ENCODE data around the gene ARSA. TPM values are rescaled to one million over a fixed set of nuclear protein-coding genes. Genes with fewer than 3 reads are reported as not detected.

The ARSA gene
- total and polyA plus RNA-seq, 2 donors (not counting 3 experiments of a cell fraction or from before 2014, with no cell fraction given), result 22.3 to 33.6 TPM

DNA sequence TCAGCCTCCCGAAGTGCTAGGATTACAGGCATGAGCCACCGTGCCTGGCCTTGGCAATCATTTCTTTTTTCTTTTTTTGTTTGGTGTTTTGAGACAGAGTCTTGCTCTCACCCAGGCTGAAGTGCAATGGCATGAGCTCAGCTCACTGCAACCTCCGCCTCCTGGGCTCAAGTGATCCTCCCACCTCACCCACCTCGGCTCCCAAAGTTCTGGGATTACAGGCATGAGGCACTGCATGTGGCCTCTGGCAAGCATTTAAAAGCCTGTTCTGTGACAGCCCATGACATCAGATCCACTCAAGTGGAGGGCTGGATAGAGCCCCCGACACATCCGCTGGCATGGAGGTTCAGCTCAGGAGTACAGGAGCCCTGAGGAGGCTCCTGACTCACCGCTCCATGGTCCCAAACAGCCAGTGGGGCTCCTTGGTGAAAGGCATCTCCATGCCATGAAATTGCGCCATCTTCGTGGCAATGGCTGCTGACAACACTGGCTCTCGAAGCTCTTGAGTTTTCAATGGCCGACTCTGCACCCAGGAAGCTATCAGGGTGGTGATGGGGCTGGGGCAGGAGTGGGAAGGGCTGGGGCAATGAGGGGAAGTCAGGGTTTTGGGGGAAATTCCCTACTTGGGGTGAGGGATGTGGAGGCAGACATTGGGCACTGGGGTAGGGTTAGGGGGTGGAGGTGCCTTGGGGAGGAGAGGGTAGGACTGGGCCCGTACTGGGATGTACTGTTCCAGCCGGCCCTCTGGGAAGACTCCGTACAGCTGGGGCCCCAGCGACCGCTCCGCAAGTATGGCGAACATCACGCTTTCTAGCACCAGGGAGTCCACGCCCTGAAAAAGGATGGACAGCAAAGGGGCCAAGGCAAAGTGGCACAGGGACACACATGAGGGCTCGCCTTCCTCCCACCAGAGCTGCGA lies 46.7 kb downstream of the ARSA start:
- dilution Hi-C loops (cut with MboI; ENCODE audit: extremely low pct_ligation_motif_present, low sequenced_read_pairs), result no loop called here
- Histone ChIP-seq H4K20me1 (replicated peaks; ENCODE audit: control insufficient read depth, extremely low read depth, insufficient read depth, low read length) (no peaks in the 10 kb centered on the region), H3K9me1 (replicated peaks; ENCODE audit: control insufficient read depth, extremely low read depth, insufficient read depth, low read length) (no peaks in the 10 kb centered on the region), H3K4me1 (ENCODE audit: control insufficient read depth, extremely low read depth, insufficient read depth, low read length) (peaks cover 13% of the 10 kb centered on the region), H3K36me3 (ENCODE audit: control insufficient read depth in 2 of 2, extremely low read depth in 1 of 2, insufficient read depth in 2 of 2, low read length in 2 of 2) (peaks cover 0 to 7% of the 10 kb centered on the region in 2 experiments), H2AFZ (ENCODE audit: low read depth, low read length) (no peak overlapping the region), H3K79me2 (ENCODE audit: control insufficient read depth, insufficient read depth, low read length) (peaks cover 8% of the 10 kb centered on the region), H3K9ac (replicated peaks; ENCODE audit: extremely low read depth, insufficient read depth, low read length) (peak overlapping the region; percentile 96), H3K27me3 (ENCODE audit: control insufficient read depth in 2 of 2, insufficient read depth in 2 of 2, low read length in 2 of 2) (no peaks in the 10 kb centered on the region), H3K9me3 (replicated peaks; ENCODE audit: control insufficient read depth, insufficient read depth, low read length) (no peaks in the 10 kb centered on the region), H3K4me3 (replicated peaks in 1 of 3; ENCODE audit: insufficient read depth in 1 of 3, low read depth in 1 of 3, low read length in 3 of 3) (peak overlapping the region in 2 of 3 experiments; percentile 73 to 85), H3K4me2 (ENCODE audit: insufficient read depth, low read length) (peak overlapping the region; percentile 66), H3K27ac (ENCODE audit: insufficient read depth, low read depth, low read length) (no peak overlapping the region)
- DNase-seq (ENCODE audit: low read depth, low spot score), result no peak
- CTCF ChIA-PET, result interaction anchor here (1.3 to 3.5 kb wide), 2 partner anchors 15 to 40 kb away, joined by 5 to 17 read pairs; no protein-coding TSS in a partner anchor
- BruUV-seq (replicated peaks), result TSS peak; percentile 45
- TF ChIP-seq FOS (IDR thresholded peaks at IDR 0.05; ENCODE audit: borderline replicate concordance, insufficient read depth, low read length) (no peak), MYC (IDR thresholded peaks at IDR 0.05; ENCODE audit: low read depth, low read length) (no peak), EZH2 (IDR thresholded peaks at IDR 0.05; ENCODE audit: borderline replicate concordance, low read depth, low read length, severe bottlenecking) (no peak), JUN (IDR thresholded peaks at IDR 0.05; ENCODE audit: borderline replicate concordance, insufficient read depth, insufficient read length, low read depth) (no peak), POLR2AphosphoS5 (IDR thresholded peaks at IDR 0.05; ENCODE audit: insufficient read depth, low read depth, low read length) (no peak), GATA2 (IDR thresholded peaks at IDR 0.05; ENCODE audit: insufficient read depth, insufficient read length, low read depth, low read length) (no peak), POLR2A (IDR thresholded peaks at IDR 0.05; ENCODE audit: low read depth, low read length) (no peak)
- TF ChIP-seq, protein P1, sequence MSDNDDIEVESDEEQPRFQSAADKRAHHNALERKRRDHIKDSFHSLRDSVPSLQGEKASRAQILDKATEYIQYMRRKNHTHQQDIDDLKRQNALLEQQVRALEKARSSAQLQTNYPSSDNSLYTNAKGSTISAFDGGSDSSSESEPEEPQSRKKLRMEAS (IDR thresholded peaks at IDR 0.05; ENCODE audit: insufficient read depth, insufficient read length), result no peak
- TF ChIP-seq, protein P2, sequence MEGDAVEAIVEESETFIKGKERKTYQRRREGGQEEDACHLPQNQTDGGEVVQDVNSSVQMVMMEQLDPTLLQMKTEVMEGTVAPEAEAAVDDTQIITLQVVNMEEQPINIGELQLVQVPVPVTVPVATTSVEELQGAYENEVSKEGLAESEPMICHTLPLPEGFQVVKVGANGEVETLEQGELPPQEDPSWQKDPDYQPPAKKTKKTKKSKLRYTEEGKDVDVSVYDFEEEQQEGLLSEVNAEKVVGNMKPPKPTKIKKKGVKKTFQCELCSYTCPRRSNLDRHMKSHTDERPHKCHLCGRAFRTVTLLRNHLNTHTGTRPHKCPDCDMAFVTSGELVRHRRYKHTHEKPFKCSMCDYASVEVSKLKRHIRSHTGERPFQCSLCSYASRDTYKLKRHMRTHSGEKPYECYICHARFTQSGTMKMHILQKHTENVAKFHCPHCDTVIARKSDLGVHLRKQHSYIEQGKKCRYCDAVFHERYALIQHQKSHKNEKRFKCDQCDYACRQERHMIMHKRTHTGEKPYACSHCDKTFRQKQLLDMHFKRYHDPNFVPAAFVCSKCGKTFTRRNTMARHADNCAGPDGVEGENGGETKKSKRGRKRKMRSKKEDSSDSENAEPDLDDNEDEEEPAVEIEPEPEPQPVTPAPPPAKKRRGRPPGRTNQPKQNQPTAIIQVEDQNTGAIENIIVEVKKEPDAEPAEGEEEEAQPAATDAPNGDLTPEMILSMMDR (IDR thresholded peaks at IDR 0.05; ENCODE audit: extremely low read depth in 1 of 2, insufficient read depth in 1 of 2, low read depth in 1 of 2, low read length in 2 of 2), result no peak
- intact Hi-C loops (cut with micrococcal nuclease), result no loop called here
- FAIRE-seq, result no peak
- POLR2A ChIA-PET, result no interaction called here
